PC-9 (cell line): ENCODE data around the gene CNTN1. TPM values are rescaled to one million over a fixed set of nuclear protein-coding genes. Genes with fewer than 3 reads are reported as not detected.

Source experiments
- BruUV-seq: library from RNA; stranded (reverse); fragments of 400-500 nt; replicated peaks from 2 replicates; lab custom pipeline; 2021; lab: Mats Ljungman, UMichigan
- CTCF ChIA-PET: fragments of 300-600 bp; sonication (Branson Sonifier 250); formaldehyde crosslinking; loops from one replicate; lab custom pipeline; 2022; ENCODE audit warnings: antibody characterized with exemption; lab: Charles Lee
- POLR2A ChIA-PET: fragments of 300-600 bp; sonication (Branson Sonifier 250); formaldehyde crosslinking; loops from one replicate; lab custom pipeline; 2022; ENCODE audit warnings: antibody characterized with exemption; ENCODE audit not compliant: unreplicated experiment; lab: Charles Lee
- DNase-seq, 2 experiments: peaks; one replicate each; pipeline versions ENCODE4 v3.0.0 to v3.0.0-alpha.2; 2015 to 2022; ENCODE audit warnings: mixed read lengths in 1 of 2
- H2AFZ ChIP-seq: fragments of 200-600 bp; sonication (generic); 2 replicates; pipeline ENCODE4 v1.8.1; 2017; ENCODE audit warnings: antibody characterized with exemption
- H3F3A ChIP-seq: fragments of 200-600 bp; sonication (generic); 2 replicates; pipeline ENCODE4 v1.8.1; 2017; ENCODE audit warnings: antibody characterized with exemption, mild to moderate bottlenecking, low read depth; ENCODE audit not compliant: insufficient read depth
- H3K27ac ChIP-seq: fragments of 200-600 bp; sonication (generic); 2 replicates; pipeline ENCODE4 v1.6.1; 2016; ENCODE audit warnings: mixed run types
- H3K27me3 ChIP-seq: fragments of 200-600 bp; sonication (generic); 2 replicates; pipeline ENCODE4 v1.6.1; 2016; ENCODE audit warnings: low read depth, mixed run types; ENCODE audit not compliant: insufficient read depth
- H3K36me3 ChIP-seq: fragments of 200-600 bp; sonication (generic); 2 replicates; pipeline ENCODE4 v1.6.1; 2016; ENCODE audit warnings: low read depth, mixed run types
- H3K4me1 ChIP-seq: fragments of 200-600 bp; sonication (generic); replicated peaks from 2 replicates; pipeline ENCODE4 v1.6.1; 2016; ENCODE audit warnings: mixed run types; ENCODE audit not compliant: insufficient read depth
- H3K4me2 ChIP-seq: fragments of 200-600 bp; sonication (generic); 2 replicates; pipeline ENCODE4 v1.6.1; 2017; ENCODE audit warnings: mixed run types
- H3K4me3 ChIP-seq: fragments of 200-600 bp; sonication (generic); 2 replicates; pipeline ENCODE4 v1.6.1; 2016; ENCODE audit warnings: mixed run types
- H3K79me2 ChIP-seq: fragments of 200-600 bp; sonication (generic); 2 replicates; pipeline ENCODE4 v1.6.1; 2017; ENCODE audit warnings: low read depth, mixed run types
- H3K9me2 ChIP-seq: fragments of 200-600 bp; sonication (generic); 2 replicates; pipeline ENCODE4 v1.8.1; 2017; ENCODE audit warnings: mild to moderate bottlenecking; ENCODE audit not compliant: insufficient read depth
- H3K9me3 ChIP-seq: fragments of 200-600 bp; sonication (generic); 2 replicates; pipeline ENCODE4 v1.8.1; 2016; ENCODE audit warnings: low read depth; ENCODE audit not compliant: insufficient read depth
- H4K20me1 ChIP-seq: fragments of 200-600 bp; sonication (generic); 2 replicates; pipeline ENCODE4 v1.8.1; 2017; ENCODE audit not compliant: insufficient read depth
- EZH2 ChIP-seq: fragments of 200-600 bp; sonication (generic); IDR thresholded peaks from 2 replicates; pipeline ENCODE4 v1.8.0; 2017; ENCODE audit warnings: antibody characterized with exemption, low read depth
- intact Hi-C: fragments of 100-400 bp; cut with micrococcal nuclease; formaldehyde crosslinking; loops from one replicate; pipeline ENCODE4 v1.10.0; 2022; ENCODE audit not compliant: unreplicated experiment
- total RNA-seq: library from RNA; stranded (reverse); gene quantifications from 2 replicates; pipeline ENCODE4 v1.2.3, GENCODE V29; 2021
- TF ChIP-seq, protein P1 (sequence below): fragments of 200-600 bp; sonication (generic); conservative IDR thresholded peaks from 2 replicates; pipeline ENCODE4 v1.6.1; 2017; ENCODE audit warnings: mixed run types, antibody characterized with exemption, mild to moderate bottlenecking, moderate library complexity

The CNTN1 gene
- total RNA-seq, 1 experiment from 2014 or later, result 0.37 TPM

GRCh38 chr12:40903040-40903439 lies 210.8 kb downstream of the CNTN1 start:
- H3K36me3 ChIP-seq, result no peaks in the 10 kb centered on the region
- POLR2A ChIA-PET, result no interaction called here
- H4K20me1 ChIP-seq, result no peaks in the 10 kb centered on the region
- TF ChIP-seq, protein P1, sequence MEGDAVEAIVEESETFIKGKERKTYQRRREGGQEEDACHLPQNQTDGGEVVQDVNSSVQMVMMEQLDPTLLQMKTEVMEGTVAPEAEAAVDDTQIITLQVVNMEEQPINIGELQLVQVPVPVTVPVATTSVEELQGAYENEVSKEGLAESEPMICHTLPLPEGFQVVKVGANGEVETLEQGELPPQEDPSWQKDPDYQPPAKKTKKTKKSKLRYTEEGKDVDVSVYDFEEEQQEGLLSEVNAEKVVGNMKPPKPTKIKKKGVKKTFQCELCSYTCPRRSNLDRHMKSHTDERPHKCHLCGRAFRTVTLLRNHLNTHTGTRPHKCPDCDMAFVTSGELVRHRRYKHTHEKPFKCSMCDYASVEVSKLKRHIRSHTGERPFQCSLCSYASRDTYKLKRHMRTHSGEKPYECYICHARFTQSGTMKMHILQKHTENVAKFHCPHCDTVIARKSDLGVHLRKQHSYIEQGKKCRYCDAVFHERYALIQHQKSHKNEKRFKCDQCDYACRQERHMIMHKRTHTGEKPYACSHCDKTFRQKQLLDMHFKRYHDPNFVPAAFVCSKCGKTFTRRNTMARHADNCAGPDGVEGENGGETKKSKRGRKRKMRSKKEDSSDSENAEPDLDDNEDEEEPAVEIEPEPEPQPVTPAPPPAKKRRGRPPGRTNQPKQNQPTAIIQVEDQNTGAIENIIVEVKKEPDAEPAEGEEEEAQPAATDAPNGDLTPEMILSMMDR, result no peak
- no peak for TF ChIP-seq EZH2
- intact Hi-C loops, result no loop called here
- no TSS peak for BruUV-seq
- H3F3A ChIP-seq, result peaks cover 8% of the 10 kb centered on the region
- H2AFZ ChIP-seq, result no peak overlapping the region
- H3K27ac ChIP-seq, result no peak overlapping the region
- no peaks in the 10 kb centered on the region for H3K27me3 ChIP-seq
- H3K4me1 ChIP-seq, result peaks cover 18% of the 10 kb centered on the region
- CTCF ChIA-PET, result no interaction called here
- H3K4me2 ChIP-seq, result no peak overlapping the region
- no peak for DNase-seq
- H3K9me2 ChIP-seq, result peaks cover 7% of the 10 kb centered on the region; the same call in 1 of the 2 replicates
- no peaks in the 10 kb centered on the region for H3K79me2 ChIP-seq
- H3K4me3 ChIP-seq, result no peak overlapping the region
- no peaks in the 10 kb centered on the region for H3K9me3 ChIP-seq

DNA sequence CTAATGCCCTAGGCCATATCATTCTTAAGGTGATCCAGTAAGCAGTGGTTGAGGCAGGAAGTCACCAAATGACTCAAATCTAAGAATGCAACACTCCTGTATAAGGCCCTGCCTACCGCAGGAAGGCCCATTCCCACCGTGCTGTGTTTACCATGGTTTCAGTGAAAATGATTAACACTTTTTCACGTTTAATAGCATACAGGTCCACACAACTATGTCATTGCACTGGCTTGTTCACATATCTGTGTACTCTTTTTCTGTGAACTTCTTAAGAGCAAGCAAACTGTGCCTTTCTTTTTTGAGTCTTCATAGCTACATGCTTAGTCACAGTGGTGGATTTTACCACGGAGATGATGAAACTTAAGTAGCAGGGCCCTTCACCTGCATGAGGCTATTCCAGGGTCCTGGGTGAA lies 214.9 kb downstream of the CNTN1 start:
- Histone ChIP-seq H3K79me2 (no peaks in the 10 kb centered on the region), H3K9me3 (no peaks in the 10 kb centered on the region), H3K27ac (peak overlapping the region; percentile 91), H3K9me2 (no peaks in the 10 kb centered on the region), H3K36me3 (no peaks in the 10 kb centered on the region), H3K4me1 (peaks cover 18% of the 10 kb centered on the region), H3K27me3 (no peaks in the 10 kb centered on the region), H3K4me3 (0 out of 2 replicates have a peak overlapping the region, but pooled peaks have one; percentile 10), H4K20me1 (no peaks in the 10 kb centered on the region), H3F3A (peaks cover 8% of the 10 kb centered on the region), H2AFZ (peak overlapping the region; percentile 74), H3K4me2 (peak overlapping the region; percentile 61)
- no TSS peak for BruUV-seq
- POLR2A ChIA-PET, result no interaction called here
- DNase-seq, result peak; percentile 23 to 72
- CTCF ChIA-PET, result no interaction called here
- TF ChIP-seq, protein P1, result no peak
- no peak for TF ChIP-seq EZH2
- intact Hi-C loops, result no loop called here

DNA sequence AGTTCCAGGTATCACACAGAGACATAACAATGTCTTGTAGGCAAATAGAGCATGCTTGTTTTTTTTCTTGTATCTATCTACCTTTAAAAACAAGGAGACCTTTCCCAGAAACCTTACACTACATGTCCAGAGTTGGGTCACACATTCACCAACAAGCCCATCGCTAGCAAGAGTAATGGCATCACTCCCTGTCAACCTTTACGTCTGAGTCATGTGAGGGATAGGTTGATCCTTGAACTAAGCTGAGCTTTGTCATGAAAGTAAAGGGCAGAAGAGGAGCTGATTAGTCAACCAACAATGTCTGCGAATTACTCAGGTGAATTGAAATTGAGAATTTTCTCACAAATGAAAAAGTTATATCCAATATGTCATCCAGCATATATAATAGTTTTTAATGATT lies 219.4 kb downstream of the CNTN1 start:
- H3K4me3 ChIP-seq, result no peak overlapping the region
- no peaks in the 10 kb centered on the region for H3K79me2 ChIP-seq
- ChIA-PET POLR2A (no interaction called here), CTCF (no interaction called here)
- peaks cover 14% of the 10 kb centered on the region for H3K4me1 ChIP-seq
- TF ChIP-seq EZH2, result no peak
- no peaks in the 10 kb centered on the region for H3K9me2 ChIP-seq
- no peak overlapping the region for H3K27ac ChIP-seq
- no TSS peak for BruUV-seq
- no peaks in the 10 kb centered on the region for H3K27me3 ChIP-seq
- H3K9me3 ChIP-seq, result no peaks in the 10 kb centered on the region
- no peaks in the 10 kb centered on the region for H3K36me3 ChIP-seq
- peaks cover 6% of the 10 kb centered on the region for H3F3A ChIP-seq
- no peaks in the 10 kb centered on the region for H4K20me1 ChIP-seq
- H3K4me2 ChIP-seq, result no peak overlapping the region
- intact Hi-C loops, result no loop called here
- no peak for DNase-seq
- no peak overlapping the region for H2AFZ ChIP-seq

- no peak overlapping the region for H2AFZ ChIP-seq
- intact Hi-C loops, result no loop called here
- H3K9me2 ChIP-seq, result no peaks in the 10 kb centered on the region
- no peak overlapping the region for H3K4me2 ChIP-seq
- no peaks in the 10 kb centered on the region for H3K79me2 ChIP-seq
- no peak overlapping the region for H3K27ac ChIP-seq
- H3K4me1 ChIP-seq, result no peaks in the 10 kb centered on the region
- no peaks in the 10 kb centered on the region for H3K9me3 ChIP-seq
- H3F3A ChIP-seq, result no peaks in the 10 kb centered on the region
- no peaks in the 10 kb centered on the region for H3K27me3 ChIP-seq
- H3K4me3 ChIP-seq, result no peak overlapping the region
- no peaks in the 10 kb centered on the region for H3K36me3 ChIP-seq
- no TSS peak for BruUV-seq
- ChIA-PET CTCF (interaction anchor here (0.5 kb wide), 1 partner anchor 11 kb away, joined by 3 read pairs; no protein-coding TSS in a partner anchor), POLR2A (no interaction called here)
- DNase-seq, result no peak
- H4K20me1 ChIP-seq, result no peaks in the 10 kb centered on the region
- TF ChIP-seq EZH2, result no peak
- TF ChIP-seq, protein P1, result no peak
Observed at GRCh38 chr12:40915172-40915571, 222.9 kb downstream of the CNTN1 start.
